ENCODE results near the gene ZNF200.
"Not testable (repeated sequence)": the region's sequence is repeated elsewhere in the genome, so short reads cannot be mapped to it uniquely, and the experiment has no call there.

DNA sequence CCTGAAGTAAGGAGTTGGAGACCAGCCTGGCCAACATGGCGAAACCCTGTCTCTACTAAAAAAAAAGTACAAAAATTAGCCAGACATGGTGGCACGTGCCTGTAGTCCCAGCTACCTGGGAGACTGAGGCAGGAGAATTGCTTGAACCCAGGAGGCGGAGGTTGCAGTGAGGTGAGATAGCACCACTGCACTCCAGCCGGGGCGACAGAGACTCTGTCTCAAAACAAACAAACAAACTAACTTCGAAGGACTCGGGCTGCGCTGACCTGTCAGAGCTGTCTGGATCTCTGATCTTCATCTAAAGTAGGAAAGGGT lies 52.7 kb downstream of the ZNF200 start:
- TF ChIP-seq, protein P1, sequence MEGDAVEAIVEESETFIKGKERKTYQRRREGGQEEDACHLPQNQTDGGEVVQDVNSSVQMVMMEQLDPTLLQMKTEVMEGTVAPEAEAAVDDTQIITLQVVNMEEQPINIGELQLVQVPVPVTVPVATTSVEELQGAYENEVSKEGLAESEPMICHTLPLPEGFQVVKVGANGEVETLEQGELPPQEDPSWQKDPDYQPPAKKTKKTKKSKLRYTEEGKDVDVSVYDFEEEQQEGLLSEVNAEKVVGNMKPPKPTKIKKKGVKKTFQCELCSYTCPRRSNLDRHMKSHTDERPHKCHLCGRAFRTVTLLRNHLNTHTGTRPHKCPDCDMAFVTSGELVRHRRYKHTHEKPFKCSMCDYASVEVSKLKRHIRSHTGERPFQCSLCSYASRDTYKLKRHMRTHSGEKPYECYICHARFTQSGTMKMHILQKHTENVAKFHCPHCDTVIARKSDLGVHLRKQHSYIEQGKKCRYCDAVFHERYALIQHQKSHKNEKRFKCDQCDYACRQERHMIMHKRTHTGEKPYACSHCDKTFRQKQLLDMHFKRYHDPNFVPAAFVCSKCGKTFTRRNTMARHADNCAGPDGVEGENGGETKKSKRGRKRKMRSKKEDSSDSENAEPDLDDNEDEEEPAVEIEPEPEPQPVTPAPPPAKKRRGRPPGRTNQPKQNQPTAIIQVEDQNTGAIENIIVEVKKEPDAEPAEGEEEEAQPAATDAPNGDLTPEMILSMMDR (IDR thresholded peaks at IDR 0.05; ENCODE audit: low read depth, low read length, poor library complexity, severe bottlenecking): not testable (repeated sequence)
- not testable (repeated sequence) for TF ChIP-seq EZH2phosphoT487 (IDR thresholded peaks at IDR 0.05; ENCODE audit: borderline replicate concordance, low read length)
